ENCODE measurements around the gene NEK9.
"Not testable (repeated sequence)": the region's sequence is repeated elsewhere in the genome, so short reads cannot be mapped to it uniquely, and the experiment has no call there.

Gene NEK9

GRCh38 chr14:75107186-75107585, 19.7 kb downstream of the NEK9 start:
- DNase-seq (ENCODE audit: low read depth in 2 of 2), result no peak

GRCh38 chr14:75101491-75101890, 25.4 kb downstream of the NEK9 start:
- no peak for DNase-seq (ENCODE audit: low read depth in 2 of 2)

DNA sequence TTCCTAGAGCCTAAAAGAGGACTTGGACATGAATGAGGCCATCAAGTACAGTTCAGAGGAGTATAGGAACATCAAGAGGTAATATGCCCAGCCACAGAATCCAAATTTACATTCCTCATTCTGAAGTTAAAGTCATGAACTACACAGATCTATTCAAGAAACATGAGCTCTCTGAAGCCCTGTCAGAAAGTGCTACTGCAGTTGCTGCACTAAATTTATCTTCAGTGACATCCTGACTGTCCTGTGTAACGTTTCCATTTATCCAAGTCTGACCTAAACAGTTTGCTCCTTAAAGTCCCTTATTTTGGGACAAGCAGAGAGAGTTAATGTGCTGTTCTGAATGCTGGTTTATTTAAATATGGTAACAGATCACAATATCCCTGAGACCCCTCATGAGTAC, 28.2 kb downstream of the NEK9 start:
- DNase-seq (ENCODE audit: low read depth in 2 of 2), result no peak

DNA sequence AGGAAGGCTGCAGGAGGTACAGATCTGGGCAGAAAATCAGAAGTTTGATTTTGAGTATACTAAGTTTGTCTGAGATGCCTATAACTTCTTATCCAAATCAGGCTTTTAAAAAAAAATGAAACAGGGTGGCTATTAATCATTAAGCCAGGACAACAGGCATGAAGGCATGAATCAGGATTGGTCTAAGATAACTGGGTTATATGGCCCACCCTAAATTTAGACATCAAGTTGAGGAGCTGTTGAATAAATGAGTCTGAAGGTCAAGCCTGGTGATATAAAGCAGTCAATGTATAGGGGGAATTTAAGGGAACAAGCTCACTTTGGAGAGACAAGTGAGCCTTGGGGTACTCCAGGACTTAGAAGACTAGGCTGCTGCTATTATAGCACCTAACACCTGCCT, 28.6 kb downstream of the NEK9 start:
- DNase-seq (ENCODE audit: low read depth in 2 of 2), result no peak

DNA sequence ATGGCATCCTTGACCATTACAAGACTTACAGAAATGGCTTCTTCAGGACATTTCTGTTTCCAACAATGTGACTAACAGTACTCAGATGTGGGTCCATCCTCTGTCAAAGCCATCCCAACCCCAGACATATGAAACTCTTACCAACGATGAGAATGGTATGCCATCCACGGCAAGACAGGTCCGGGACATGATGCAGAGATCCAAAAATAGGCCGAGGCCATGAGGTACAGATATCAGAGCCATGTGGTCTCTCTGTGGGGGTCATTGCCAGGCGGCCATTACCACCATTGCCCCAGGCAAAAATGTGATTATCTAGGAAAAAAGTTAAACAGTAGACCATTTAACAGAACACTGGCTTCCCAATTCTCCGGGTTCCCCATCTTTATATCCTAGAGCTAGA, 29.9 kb downstream of the NEK9 start:
- DNase-seq (ENCODE audit: low read depth in 2 of 2), result no peak

- no peak for DNase-seq (ENCODE audit: low read depth in 2 of 2)
These were observed 31.2 kb downstream of the NEK9 start for GRCh38 chr14:75095690-75096089.

DNA sequence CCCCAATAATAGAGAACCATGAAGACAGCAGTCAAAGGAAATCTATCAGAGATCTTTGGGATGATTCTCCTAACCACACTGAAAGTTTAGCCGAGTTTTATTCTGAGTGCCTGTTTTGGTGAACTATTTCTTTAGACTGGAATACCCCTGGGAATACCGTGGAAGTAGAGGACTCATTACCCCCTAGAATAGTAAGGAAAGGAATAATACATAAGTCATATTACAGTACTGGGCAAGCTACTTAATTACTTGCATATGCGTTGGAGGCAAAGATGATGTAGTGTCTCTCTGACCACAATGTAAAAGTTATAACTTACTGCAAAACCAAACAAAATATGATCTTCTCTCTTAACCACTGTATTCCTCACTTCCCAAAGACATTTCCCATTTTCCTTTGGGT, 32.0 kb downstream of the NEK9 start:
- no peak for DNase-seq (ENCODE audit: low read depth in 2 of 2)

DNA sequence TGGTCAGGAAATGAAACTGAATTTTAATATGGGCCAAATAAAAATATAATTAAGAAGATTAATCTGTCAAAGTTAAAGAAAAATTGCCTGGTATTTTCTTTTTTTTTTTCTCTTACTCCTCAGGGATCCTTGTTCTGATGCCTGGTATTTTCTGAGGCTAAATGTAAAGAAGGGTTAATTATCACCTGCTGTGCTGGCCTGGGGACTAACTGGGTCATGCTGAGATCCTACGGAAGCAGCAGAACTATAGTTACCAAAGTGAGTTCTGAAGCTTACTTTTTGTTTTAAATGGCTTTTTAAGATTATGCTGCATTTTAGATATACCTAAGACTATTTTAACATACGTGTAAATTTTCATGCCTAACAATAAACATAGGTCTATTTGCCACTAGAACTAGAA, 34.1 kb downstream of the NEK9 start:
- no peak for DNase-seq (ENCODE audit: low read depth in 2 of 2)

GRCh38 chr14:75091251-75091650, 35.6 kb downstream of the NEK9 start:
- DNase-seq (ENCODE audit: low read depth in 2 of 2), result no peak

DNA sequence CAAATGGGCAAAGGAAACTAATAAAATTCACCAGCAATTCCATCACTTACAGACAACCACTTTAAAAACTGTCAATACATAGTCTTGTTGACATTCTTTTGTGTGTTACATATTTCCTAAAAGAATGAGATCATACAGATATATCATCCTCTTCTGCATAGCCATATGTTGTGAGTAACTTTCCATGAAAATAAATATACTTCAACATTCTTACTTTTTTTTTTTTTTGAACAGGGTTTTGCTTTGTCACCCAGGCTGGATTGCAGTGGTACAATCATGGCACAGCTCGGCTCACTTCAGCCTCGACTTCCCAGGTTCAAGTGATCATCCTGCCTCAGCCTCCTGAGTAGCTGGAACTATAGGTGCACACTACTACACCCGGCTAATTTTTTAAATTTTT, 36.5 kb downstream of the NEK9 start:
- DNase-seq (ENCODE audit: low read depth in 2 of 2), result no peak

GRCh38 chr14:75088566-75089373, 38.1 kb downstream of the NEK9 start:
- peak in 1 of 2 donors; percentile 3 for DNase-seq (ENCODE audit: low read depth in 2 of 2)

DNA sequence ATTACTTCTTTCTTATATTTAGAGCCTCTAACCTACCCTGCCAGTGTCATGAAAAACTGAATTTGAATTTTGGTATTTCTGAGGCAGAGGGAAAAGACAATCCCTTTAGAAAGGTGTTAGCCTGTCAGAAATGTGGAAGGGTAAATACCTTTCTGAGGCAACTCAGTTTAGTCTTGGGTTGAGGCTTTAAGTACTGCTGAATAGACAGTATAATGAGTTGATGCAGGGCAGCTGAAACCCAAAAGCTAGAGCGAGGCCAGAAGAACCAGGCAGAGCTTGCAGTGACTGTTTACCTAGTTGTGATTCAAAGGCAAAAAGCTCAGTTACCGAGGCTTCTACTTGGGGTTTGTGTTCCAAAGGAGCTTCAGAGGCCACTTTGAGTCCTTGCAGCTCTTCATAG, 38.7 kb downstream of the NEK9 start:
- no peak for DNase-seq (ENCODE audit: low read depth in 2 of 2)

GRCh38 chr14:75084513-75084912, 42.3 kb downstream of the NEK9 start:
- DNase-seq (ENCODE audit: low read depth in 2 of 2), result no peak

DNA sequence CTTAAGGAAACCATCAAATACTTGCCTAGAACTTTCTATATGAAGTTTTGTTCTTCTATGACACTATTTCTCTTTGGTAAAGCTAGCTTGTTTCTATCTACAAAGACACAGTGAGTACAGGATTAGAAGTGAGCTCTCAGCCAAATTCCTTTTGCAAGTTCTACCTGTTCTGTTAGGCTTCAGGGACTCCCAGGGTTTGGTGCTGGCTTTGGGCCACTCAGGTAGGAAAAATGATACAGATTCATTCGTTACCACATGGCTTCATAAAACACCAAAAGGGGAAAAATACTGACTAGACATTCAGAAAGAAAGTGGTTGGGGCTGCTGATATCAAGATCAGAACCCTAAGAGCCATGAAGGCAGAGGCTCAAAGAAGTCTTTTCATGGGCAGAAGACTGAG, 43.6 kb downstream of the NEK9 start:
- DNase-seq (ENCODE audit: low read depth in 2 of 2), result no peak

DNA sequence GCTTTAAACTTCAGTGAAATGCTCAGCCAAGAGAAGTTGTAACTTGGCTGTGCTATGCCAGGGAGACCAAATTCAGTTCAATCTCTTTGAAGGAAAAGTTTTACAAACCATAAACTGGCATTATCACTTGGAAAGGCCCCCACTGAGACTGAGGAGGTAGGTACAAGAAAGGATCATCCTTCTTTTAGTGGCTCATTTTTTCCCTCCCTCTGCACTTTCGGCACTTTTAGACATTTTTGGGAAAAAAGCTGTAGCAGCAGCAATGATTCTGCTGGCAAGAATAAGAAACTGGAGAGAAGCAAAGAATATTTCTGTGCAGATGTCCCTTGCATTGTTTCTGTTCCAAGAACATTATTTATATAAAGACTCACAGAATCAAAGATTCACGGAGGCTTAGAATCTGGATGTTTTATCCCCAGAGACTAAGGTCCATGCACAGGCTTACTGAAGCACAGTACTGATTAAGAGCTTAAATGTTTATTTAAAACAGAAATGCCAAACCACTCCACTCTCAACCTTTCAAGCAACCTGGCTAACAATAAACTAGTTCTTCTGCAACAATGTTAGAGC, 45.1 kb downstream of the NEK9 start:
- no peak for DNase-seq (ENCODE audit: low read depth in 2 of 2)

- no peak for DNase-seq (ENCODE audit: low read depth in 2 of 2)
These were observed 47.3 kb downstream of the NEK9 start for GRCh38 chr14:75079521-75079920.

DNA sequence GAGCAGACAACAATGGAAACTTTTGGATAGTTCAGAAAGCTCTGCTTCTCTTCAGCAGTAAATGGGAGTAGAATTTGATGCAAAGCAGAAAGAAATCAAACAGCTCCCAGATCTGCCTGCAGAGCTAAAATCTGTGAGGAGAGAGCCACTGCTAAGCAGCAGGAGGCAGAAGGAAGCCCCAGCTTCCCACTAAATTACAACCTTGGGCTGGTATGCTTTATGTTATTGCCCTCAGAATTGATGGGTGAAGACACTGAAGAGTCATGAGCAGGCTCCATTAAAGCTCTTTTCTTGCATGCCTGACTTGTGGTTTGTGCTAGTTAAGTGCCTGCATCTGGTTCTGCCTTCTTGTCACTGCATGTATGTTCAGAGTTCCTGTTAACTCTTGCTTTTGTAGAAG, 49.1 kb downstream of the NEK9 start:
- DNase-seq (ENCODE audit: low read depth in 2 of 2), result no peak

DNA sequence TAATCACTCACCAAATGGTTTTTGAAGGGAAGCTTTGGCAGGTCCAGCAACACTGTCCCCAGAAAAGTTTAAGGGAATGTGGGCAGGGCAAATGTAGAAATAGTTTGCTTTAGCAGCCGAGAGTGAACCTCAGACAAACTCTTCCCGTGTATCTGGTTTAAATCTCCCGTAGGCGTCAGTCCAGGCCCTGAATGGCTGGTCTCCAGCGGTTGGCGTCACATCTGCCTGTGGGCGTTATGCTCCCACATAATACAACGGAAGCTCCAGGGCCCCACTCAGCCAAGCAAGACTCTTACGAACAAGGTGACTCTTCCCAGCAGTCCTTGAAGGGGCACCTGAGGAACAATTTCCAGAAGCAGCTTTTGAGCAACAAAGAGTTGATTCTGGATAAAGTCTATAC, 56.5 kb downstream of the NEK9 start:
- DNase-seq (ENCODE audit: low read depth in 2 of 2), result no peak

- DNase-seq (ENCODE audit: low read depth in 2 of 2), result no peak
These were observed 57.1 kb downstream of the NEK9 start for GRCh38 chr14:75069811-75070145.

DNA sequence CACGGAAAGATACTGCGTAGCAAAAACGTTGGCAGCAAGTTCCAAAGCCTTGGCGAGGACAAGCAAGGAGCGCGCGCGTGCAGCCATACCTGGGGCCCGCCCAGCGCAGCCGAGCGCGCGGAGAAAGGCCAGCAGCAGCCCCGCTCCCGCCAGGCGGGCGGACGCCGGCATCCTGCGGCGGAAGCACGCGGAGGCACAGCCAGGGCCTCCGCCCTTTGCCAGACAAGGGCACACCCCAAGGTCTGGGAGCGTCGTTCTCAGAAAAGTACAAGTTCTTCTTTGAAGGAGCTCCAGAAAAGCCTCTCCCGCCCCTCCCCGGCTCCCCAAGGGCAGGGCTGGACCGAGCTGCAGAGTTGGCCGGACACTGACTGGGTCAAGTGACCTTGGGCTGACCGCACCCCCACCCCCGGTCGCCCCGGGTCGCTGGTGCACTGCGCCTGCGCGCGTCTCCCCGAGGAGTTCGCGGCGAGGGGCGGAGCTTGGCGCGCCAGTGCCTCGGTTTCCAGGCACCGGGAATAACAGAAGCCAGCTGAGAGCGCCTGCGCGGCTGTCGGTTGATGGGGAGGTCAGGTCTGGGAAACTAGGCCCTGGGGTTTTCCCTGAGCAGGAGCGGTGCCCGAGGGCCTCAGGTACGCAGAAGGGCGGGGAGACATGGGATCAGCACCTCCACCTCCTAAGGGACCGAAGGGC, 57.6 kb downstream of the NEK9 start, which contains the start of gene ZC2HC1C:
TSS of gene ZC2HC1C (plus strand) at position 521 of the 690 bp plus-strand sequence. CDS start 933 bp downstream, outside the sequence.
- DNase-seq (ENCODE audit: low read depth in 2 of 2), result no peak

DNA sequence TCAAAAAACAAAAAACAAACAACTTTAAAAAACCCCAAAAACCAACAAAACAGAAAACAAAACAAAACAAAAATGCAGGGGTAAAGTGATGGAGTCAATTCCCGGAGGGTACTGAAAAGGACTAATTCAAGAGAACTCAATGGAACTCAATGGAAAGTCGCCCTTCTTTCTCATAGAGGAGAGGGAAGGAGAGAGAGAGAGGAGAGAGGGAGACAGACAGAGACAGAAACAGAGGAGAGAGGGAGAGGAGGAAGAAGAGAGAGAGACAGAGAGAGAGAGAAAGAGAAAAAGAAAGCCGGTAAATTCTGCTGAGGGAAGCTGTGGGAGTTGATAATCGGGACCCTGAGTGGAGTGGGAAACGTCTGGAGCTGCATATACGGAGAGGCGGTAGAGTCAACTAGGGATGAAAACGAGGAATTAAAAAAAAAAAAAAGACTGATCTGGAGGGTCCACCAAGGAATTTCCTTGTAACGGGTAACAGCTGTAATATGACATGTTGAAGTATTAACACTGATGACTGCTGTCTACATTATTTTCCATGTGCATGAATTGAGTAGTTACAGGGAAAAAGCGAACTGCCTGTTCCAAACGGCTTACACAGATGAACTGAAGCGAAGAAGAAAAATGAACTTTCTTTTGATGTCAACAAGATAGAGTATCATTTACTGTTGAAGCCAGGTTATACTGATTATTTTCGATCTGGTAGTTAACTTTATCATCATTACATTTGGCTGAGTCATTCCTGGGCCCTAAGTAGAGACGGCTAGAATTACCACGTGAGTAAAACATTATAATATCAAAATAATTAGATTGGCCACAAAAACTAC, 58.3 kb downstream of the NEK9 start:
- DNase-seq (ENCODE audit: low read depth in 2 of 2), result no peak

DNA sequence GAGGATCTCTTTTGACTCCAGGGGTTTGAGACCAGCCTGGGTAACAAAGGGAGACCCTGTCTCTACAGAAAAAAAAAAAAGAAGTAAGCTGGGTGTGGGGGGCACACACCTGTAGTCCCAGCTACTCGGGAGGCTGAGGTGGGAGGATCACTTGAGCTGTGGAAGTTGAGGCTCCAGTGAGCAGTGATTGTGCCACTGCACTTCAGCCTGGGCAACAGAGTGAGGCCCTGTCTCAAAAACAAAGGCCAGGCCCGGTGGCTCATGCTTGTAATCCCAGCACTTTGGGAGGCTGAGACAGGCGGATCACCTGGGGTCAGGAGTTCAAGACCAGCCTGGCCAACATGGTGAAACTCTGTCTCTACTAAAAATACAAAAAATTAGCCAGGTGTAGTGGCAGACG, 59.1 kb downstream of the NEK9 start:
- not testable (repeated sequence) for DNase-seq (ENCODE audit: low read depth in 2 of 2)
